Esophagus muscularis mucosa (tissue), 3 donors: ENCODE data around the gene LMAN1.

ENCODE experiments used
- CTCF ChIP-seq, 3 experiments: fragments of 200-600 bp in 2 of 3; fragments of 450-650 bp in 1 of 3; sonication (generic) in 2 of 3; IDR thresholded peaks; one replicate each; pipeline ENCODE4 v1.5.1; 2017 to 2019; ENCODE audit warnings: antibody characterized with exemption in 3 of 3, mild to moderate bottlenecking in 2 of 3, moderate library complexity in 1 of 3
- POLR2A ChIP-seq: fragments of 450-650 bp; IDR thresholded peaks from one replicate; pipeline ENCODE4 v1.6.1; 2017; ENCODE audit warnings: antibody characterized with exemption, moderate library complexity, mild to moderate bottlenecking, low read depth

- TF ChIP-seq CTCF (IDR thresholded peaks at IDR 0.05), result no peak
- TF ChIP-seq POLR2A, result no peak
Measured at GRCh38 chr18:59340817-59341216, 18.2 kb downstream of the LMAN1 start.
